ENCODE results near the gene PRKCH.
A peak's percentile ranks its signal among the peaks of the same experiment; 100 is the strongest.

The PRKCH gene

DNA sequence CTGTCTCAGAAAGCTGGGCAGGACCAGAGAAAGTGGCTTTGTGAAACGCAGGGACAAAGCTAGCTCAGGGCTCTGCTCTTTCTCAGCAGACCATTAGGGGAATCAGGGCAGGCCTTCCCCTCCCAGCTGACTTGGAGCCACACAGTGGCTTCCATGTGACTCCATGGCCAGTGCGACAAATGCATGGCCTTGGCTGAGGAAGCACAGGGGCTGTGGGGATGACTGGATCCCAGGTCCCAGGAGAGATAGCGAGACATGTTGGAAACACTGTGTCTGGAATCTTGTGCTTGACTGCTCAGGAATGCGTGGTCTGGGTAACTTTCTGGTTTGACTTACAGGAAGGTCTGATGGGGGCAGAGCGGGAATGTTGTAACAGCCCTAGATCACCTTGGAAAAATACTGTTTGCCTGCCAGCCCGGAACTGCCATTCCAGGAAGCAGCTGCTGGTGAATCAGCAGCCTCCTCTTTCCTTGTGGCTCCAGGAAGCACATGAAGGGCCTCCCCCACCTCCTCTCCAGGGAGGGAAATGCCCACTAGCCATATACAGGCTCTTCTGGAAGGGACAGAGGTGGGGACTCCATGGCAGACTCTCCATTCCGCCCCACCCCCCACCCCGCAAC, 240.4 kb downstream of the PRKCH start:
- H3K9me3 ChIP-seq (ENCODE audit: control insufficient read depth, insufficient read depth, low read depth, low read length): no peaks in the 10 kb centered on the region
- peaks cover 25% of the 10 kb centered on the region for H3K4me1 ChIP-seq (ENCODE audit: control insufficient read depth, insufficient read depth, low read length)
- no peak overlapping the region for H3K4me3 ChIP-seq (ENCODE audit: low read depth, low read length)
- H3K36me3 ChIP-seq (ENCODE audit: control insufficient read depth in 2 of 2, insufficient read depth in 1 of 2, low read length in 2 of 2): no peaks in the 10 kb centered on the region
- POLR2A ChIA-PET: interaction anchor here (0.9 kb wide), 1 partner anchor 10 kb away, joined by 3 read pairs; no protein-coding TSS in a partner anchor
- TF ChIP-seq, protein P1, sequence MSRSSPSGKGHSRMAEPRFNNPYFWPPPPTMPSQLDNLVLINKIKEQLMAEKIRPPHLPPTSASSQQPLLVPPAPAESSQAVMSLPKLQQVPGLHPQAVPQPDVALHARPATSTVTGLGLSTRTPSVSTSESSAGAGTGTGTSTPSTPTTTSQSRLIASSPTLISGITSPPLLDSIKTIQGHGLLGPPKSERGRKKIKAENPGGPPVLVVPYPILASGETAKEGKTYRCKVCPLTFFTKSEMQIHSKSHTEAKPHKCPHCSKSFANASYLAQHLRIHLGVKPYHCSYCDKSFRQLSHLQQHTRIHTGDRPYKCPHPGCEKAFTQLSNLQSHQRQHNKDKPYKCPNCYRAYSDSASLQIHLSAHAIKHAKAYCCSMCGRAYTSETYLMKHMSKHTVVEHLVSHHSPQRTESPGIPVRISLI (tag by site-specific recombination; IDR thresholded peaks at IDR 0.05): no peak
- no peak for TF ChIP-seq ZNF140 (tag by site-specific recombination; IDR thresholded peaks at IDR 0.05)
- TF ChIP-seq, protein P2, sequence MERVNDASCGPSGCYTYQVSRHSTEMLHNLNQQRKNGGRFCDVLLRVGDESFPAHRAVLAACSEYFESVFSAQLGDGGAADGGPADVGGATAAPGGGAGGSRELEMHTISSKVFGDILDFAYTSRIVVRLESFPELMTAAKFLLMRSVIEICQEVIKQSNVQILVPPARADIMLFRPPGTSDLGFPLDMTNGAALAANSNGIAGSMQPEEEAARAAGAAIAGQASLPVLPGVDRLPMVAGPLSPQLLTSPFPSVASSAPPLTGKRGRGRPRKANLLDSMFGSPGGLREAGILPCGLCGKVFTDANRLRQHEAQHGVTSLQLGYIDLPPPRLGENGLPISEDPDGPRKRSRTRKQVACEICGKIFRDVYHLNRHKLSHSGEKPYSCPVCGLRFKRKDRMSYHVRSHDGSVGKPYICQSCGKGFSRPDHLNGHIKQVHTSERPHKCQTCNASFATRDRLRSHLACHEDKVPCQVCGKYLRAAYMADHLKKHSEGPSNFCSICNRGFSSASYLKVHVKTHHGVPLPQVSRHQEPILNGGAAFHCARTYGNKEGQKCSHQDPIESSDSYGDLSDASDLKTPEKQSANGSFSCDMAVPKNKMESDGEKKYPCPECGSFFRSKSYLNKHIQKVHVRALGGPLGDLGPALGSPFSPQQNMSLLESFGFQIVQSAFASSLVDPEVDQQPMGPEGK (tag by site-specific recombination; IDR thresholded peaks at IDR 0.05): 0 out of 2 replicates have a peak, but pooled peaks have one; percentile 15
- no peak for TF ChIP-seq ZNF10 (tag by site-specific recombination; IDR thresholded peaks at IDR 0.05)
- TF ChIP-seq, protein P3, sequence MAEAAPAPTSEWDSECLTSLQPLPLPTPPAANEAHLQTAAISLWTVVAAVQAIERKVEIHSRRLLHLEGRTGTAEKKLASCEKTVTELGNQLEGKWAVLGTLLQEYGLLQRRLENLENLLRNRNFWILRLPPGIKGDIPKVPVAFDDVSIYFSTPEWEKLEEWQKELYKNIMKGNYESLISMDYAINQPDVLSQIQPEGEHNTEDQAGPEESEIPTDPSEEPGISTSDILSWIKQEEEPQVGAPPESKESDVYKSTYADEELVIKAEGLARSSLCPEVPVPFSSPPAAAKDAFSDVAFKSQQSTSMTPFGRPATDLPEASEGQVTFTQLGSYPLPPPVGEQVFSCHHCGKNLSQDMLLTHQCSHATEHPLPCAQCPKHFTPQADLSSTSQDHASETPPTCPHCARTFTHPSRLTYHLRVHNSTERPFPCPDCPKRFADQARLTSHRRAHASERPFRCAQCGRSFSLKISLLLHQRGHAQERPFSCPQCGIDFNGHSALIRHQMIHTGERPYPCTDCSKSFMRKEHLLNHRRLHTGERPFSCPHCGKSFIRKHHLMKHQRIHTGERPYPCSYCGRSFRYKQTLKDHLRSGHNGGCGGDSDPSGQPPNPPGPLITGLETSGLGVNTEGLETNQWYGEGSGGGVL (tag by site-specific recombination; IDR thresholded peaks at IDR 0.05): peak; percentile 27; the same call in 1 of the 2 replicates
- TF ChIP-seq ZNF600 (tag by site-specific recombination; IDR thresholded peaks at IDR 0.05): peak; percentile 71
- TF ChIP-seq SCRT1 (tag by site-specific recombination; IDR thresholded peaks at IDR 0.05; ENCODE audit: borderline replicate concordance): no peak
- TF ChIP-seq ZNF341 (tag by site-specific recombination; IDR thresholded peaks at IDR 0.05; ENCODE audit: low read depth): peak; percentile 91
- TF ChIP-seq, protein P4, sequence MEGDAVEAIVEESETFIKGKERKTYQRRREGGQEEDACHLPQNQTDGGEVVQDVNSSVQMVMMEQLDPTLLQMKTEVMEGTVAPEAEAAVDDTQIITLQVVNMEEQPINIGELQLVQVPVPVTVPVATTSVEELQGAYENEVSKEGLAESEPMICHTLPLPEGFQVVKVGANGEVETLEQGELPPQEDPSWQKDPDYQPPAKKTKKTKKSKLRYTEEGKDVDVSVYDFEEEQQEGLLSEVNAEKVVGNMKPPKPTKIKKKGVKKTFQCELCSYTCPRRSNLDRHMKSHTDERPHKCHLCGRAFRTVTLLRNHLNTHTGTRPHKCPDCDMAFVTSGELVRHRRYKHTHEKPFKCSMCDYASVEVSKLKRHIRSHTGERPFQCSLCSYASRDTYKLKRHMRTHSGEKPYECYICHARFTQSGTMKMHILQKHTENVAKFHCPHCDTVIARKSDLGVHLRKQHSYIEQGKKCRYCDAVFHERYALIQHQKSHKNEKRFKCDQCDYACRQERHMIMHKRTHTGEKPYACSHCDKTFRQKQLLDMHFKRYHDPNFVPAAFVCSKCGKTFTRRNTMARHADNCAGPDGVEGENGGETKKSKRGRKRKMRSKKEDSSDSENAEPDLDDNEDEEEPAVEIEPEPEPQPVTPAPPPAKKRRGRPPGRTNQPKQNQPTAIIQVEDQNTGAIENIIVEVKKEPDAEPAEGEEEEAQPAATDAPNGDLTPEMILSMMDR (tag by site-specific recombination; IDR thresholded peaks at IDR 0.05): no peak
- H3K27ac ChIP-seq (ENCODE audit: extremely low read depth, low read depth, low read length): peak overlapping the region; percentile 65
- CTCF ChIA-PET: interaction anchor here (0.5 to 0.7 kb wide), 3 partner anchors 25 to 1695 kb away, joined by 3 to 4 read pairs (median 3); no protein-coding TSS in a partner anchor

DNA sequence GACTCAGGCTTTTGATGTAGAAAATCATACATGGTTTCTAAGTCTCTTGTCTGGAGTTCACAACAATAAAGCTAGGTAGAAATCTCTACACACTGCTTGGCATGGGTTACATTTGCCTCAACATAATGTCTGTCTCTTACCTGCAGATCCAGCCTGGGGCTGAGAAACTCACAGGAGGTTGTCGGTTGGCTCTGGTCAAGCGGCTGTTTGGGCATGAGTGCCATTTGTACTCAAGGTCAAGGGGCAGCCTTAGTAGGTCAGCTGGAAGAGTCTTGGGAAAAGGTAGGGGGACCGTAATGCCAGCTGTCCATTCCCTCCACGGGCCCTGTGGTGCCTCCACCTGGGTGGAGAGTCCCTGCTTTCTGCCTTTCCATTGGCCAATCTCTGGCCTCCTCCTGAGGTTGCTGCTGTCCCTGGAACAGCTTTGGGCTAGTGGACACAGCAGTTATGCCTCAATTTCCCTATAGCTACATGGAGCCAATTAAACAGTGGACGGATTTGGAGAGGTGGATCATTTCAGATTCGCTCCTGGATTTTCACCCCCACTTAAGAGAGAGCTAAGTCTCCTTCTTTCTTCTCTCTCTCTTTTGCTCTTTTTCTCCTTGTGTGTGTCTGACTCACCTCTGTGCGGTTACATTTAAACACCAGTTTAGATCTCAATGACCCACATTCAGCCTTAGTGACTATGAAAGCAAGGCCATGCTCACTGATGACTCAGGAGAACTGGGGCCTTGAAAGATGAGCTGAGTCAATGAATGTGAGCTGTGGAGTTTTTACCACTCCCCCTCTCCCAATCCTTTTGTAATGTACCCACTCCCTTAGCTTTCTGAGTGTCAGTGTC, 241.2 kb downstream of the PRKCH start:
- CTCF ChIA-PET: interaction anchor here (0.5 to 0.9 kb wide), 3 partner anchors 49 to 1694 kb away, joined by 3 read pairs; no protein-coding TSS in a partner anchor
- peaks cover 25% of the 10 kb centered on the region for H3K4me1 ChIP-seq (ENCODE audit: control insufficient read depth, insufficient read depth, low read length)
- no peaks in the 10 kb centered on the region for H3K9me3 ChIP-seq (ENCODE audit: control insufficient read depth, insufficient read depth, low read depth, low read length)
- H3K27ac ChIP-seq (ENCODE audit: extremely low read depth, low read depth, low read length): peak overlapping the region; percentile 65; the same call in 1 of the 2 replicates
- no peak for TF ChIP-seq ZBTB7A (tag by site-specific recombination; IDR thresholded peaks at IDR 0.05; ENCODE audit: low read depth)
- 0 out of 2 replicates have a peak, but pooled peaks have one; percentile 20 for TF ChIP-seq ZNF629 (tag by site-specific recombination; IDR thresholded peaks at IDR 0.05)
- TF ChIP-seq, protein P3 (tag by site-specific recombination; IDR thresholded peaks at IDR 0.05): 0 out of 2 replicates have a peak, but pooled peaks have one; percentile 20
- TF ChIP-seq ZNF76 (tag by site-specific recombination; IDR thresholded peaks at IDR 0.05; ENCODE audit: borderline replicate concordance, low read depth): no peak
- TF ChIP-seq ZNF248 (tag by site-specific recombination; IDR thresholded peaks at IDR 0.05): no peak
- peak; percentile 58 for TF ChIP-seq SP7 (tag by site-specific recombination; IDR thresholded peaks at IDR 0.05)
- H3K36me3 ChIP-seq (ENCODE audit: control insufficient read depth in 2 of 2, insufficient read depth in 1 of 2, low read length in 2 of 2): no peaks in the 10 kb centered on the region
- POLR2A ChIA-PET: interaction anchor here (0.9 kb wide), 1 partner anchor 9 kb away, joined by 3 read pairs; no protein-coding TSS in a partner anchor
- H3K4me3 ChIP-seq (ENCODE audit: low read depth, low read length): no peak overlapping the region
